Measurements from ENCODE around the gene MCRIP1. TPM values are rescaled to one million over a fixed set of nuclear protein-coding genes. Genes with fewer than 3 reads are reported as not detected.

MCRIP1 gene
- total RNA-seq, 1 donor from 2014 or later: 106 TPM

GRCh38 chr17:81843713-81844326 is 10.7 kb upstream of the MCRIP1 start:
- DNase-seq (ENCODE audit: low read depth) (no peak), FAIRE-seq (no peak)
- Histone ChIP-seq H4K20me1 (ENCODE audit: insufficient read depth, low read length) (peaks cover 66% of the 10 kb centered on the region), H2AFZ (ENCODE audit: low read depth, low read length) (no peak overlapping the region), H3K79me2 (ENCODE audit: insufficient read depth, low read length) (peaks cover 8% of the 10 kb centered on the region), H3K36me3 (ENCODE audit: insufficient read depth, low read length) (peaks cover 38% of the 10 kb centered on the region), H3K27ac (ENCODE audit: low read depth, low read length) (no peak overlapping the region), H3K27me3 (ENCODE audit: insufficient read depth, low read length) (no peaks in the 10 kb centered on the region), H3K9ac (ENCODE audit: low read length) (no peak overlapping the region), H3K4me2 (ENCODE audit: low read length) (no peak overlapping the region), H3K4me3 (ENCODE audit: insufficient read depth, low read depth, low read length) (no peak overlapping the region), H3K9me3 (ENCODE audit: insufficient read depth, low read depth, low read length) (no peaks in the 10 kb centered on the region), H3K4me1 (ENCODE audit: insufficient read depth, low read length) (no peaks in the 10 kb centered on the region)
- H3K27me3 Mint-ChIP-seq (ENCODE audit: low read depth, unreplicated experiment): no peaks in the 10 kb centered on the region
- no peaks in the 10 kb centered on the region for H3K9me3 Mint-ChIP-seq (ENCODE audit: unreplicated experiment)
- TF ChIP-seq CTCF (IDR thresholded peaks at IDR 0.05; ENCODE audit: insufficient read depth, low read depth, low read length): no peak
- TF ChIP-seq EZH2 (IDR thresholded peaks at IDR 0.05; ENCODE audit: insufficient read depth, low read length): no peak
- no peak overlapping the region for H3K27ac Mint-ChIP-seq (ENCODE audit: unreplicated experiment)
- no peaks in the 10 kb centered on the region for H3K4me1 Mint-ChIP-seq (ENCODE audit: low read depth, unreplicated experiment)
- no peak overlapping the region for H3K4me3 Mint-ChIP-seq (ENCODE audit: unreplicated experiment)
- H3K36me3 Mint-ChIP-seq (ENCODE audit: low read depth, unreplicated experiment): peaks cover 13% of the 10 kb centered on the region

- no peak overlapping the region for H2AFZ ChIP-seq (ENCODE audit: low read depth, low read length)
- peaks cover 35% of the 10 kb centered on the region for H3K36me3 ChIP-seq (ENCODE audit: insufficient read depth, low read length)
Measured at GRCh38 chr17:81842725-81843504, 9.8 kb upstream of the MCRIP1 start.

More at GRCh38 chr17:81842725-81843504, 9.8 kb upstream of the MCRIP1 start:
- Mint-ChIP-seq H3K27ac (ENCODE audit: unreplicated experiment) (no peak overlapping the region), H3K36me3 (ENCODE audit: low read depth, unreplicated experiment) (peaks cover 11% of the 10 kb centered on the region), H3K4me3 (ENCODE audit: unreplicated experiment) (no peak overlapping the region), H3K4me1 (ENCODE audit: low read depth, unreplicated experiment) (no peaks in the 10 kb centered on the region), H3K9me3 (ENCODE audit: unreplicated experiment) (no peaks in the 10 kb centered on the region), H3K27me3 (ENCODE audit: low read depth, unreplicated experiment) (no peaks in the 10 kb centered on the region)
- FAIRE-seq (no peak), DNase-seq (ENCODE audit: low read depth) (no peak)
- Histone ChIP-seq H3K27ac (ENCODE audit: low read depth, low read length) (no peak overlapping the region), H3K79me2 (ENCODE audit: insufficient read depth, low read length) (peaks cover 5% of the 10 kb centered on the region), H3K9me3 (ENCODE audit: insufficient read depth, low read depth, low read length) (no peaks in the 10 kb centered on the region), H3K4me3 (ENCODE audit: insufficient read depth, low read depth, low read length) (no peak overlapping the region), H3K9ac (ENCODE audit: low read length) (no peak overlapping the region), H3K4me1 (ENCODE audit: insufficient read depth, low read length) (no peaks in the 10 kb centered on the region), H3K4me2 (ENCODE audit: low read length) (no peak overlapping the region), H4K20me1 (ENCODE audit: insufficient read depth, low read length) (peaks cover 63% of the 10 kb centered on the region), H3K27me3 (ENCODE audit: insufficient read depth, low read length) (no peaks in the 10 kb centered on the region)
- TF ChIP-seq CTCF (IDR thresholded peaks at IDR 0.05; ENCODE audit: insufficient read depth, low read depth, low read length) (no peak), EZH2 (IDR thresholded peaks at IDR 0.05; ENCODE audit: insufficient read depth, low read length) (no peak)

Measured in astrocyte (in vitro differentiated cells and primary cell).